Measurements from ENCODE around the gene F10. TPM values are rescaled to one million over a fixed set of nuclear protein-coding genes. Genes with fewer than 3 reads are reported as not detected.

Gene F10
- total and polyA plus RNA-seq, 2 of the 13 experiments (the other 11 are each of a cell fraction or from before 2014, with no cell fraction given), result 58.4 to 237 TPM

DNA sequence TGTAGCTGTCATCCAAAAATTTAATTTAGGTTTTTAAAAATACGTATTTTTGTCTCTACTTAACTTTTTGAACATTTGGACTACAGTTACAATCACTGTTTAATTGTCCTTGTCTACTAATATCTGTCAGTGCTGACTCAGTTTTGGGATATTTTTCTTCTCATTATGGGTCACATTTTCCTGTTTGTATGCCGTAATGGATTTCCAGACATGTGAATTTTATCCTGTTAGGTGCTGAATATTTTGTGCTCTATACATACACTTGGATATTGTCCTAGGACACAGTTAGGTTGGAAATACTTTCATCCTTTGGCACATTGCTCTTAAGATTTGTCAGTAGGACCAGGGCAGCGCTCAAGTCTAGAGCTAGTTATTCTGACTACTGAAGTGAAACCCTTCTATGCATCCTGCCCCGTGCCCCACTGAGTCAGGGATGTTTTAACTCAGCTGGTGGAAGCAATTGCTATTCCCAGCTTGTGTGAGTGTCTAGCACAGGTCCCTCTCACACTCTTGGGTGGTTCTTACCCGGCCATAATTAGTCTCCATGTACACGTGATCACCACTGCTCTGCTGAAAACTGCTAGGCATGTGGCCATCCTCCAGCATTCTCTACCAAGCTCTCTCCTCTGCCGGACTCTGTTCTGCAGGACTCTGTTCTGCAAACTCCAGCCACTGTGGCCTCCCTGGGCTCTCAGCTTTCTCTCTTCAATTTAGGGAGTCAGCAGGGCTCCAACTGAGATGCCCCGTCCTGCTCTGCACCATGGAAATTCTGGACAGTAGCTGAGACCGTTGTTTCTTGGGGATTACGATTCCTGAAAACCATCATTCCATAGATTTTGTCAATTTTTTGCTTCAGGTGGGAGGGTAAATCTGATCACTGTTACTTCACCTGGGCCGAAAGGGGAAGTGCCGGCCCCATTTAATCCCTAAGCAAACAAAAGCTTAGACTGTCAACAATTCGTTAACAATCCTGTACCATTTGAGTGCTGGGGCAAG lies 47.0 kb downstream of the F10 start (continued):
- no peak for TF ChIP-seq SMARCC2 (IDR thresholded peaks at IDR 0.05)
- no peak for TF ChIP-seq ZNF235 (CRISPR knock-in tag; IDR thresholded peaks at IDR 0.05; ENCODE audit: borderline replicate concordance)
- peak; percentile 82 for TF ChIP-seq RARA (CRISPR knock-in tag; IDR thresholded peaks at IDR 0.05)
- TF ChIP-seq POLR2AphosphoS5 (IDR thresholded peaks at IDR 0.05; ENCODE audit: low read depth, low read length), result no peak
- TF ChIP-seq ZNF280D (CRISPR knock-in tag; IDR thresholded peaks at IDR 0.05), result no peak
- TF ChIP-seq PHF8 (CRISPR knock-in tag; IDR thresholded peaks at IDR 0.05), result no peak
- TF ChIP-seq TAF1 (CRISPR knock-in tag; IDR thresholded peaks at IDR 0.05), result no peak
- TF ChIP-seq, protein P1, sequence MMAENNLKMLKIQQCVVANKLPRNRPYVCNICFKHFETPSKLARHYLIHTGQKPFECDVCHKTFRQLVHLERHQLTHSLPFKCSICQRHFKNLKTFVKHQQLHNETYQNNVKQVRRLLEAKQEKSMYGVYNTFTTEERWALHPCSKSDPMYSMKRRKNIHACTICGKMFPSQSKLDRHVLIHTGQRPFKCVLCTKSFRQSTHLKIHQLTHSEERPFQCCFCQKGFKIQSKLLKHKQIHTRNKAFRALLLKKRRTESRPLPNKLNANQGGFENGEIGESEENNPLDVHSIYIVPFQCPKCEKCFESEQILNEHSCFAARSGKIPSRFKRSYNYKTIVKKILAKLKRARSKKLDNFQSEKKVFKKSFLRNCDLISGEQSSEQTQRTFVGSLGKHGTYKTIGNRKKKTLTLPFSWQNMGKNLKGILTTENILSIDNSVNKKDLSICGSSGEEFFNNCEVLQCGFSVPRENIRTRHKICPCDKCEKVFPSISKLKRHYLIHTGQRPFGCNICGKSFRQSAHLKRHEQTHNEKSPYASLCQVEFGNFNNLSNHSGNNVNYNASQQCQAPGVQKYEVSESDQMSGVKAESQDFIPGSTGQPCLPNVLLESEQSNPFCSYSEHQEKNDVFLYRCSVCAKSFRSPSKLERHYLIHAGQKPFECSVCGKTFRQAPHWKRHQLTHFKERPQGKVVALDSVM (CRISPR knock-in tag; IDR thresholded peaks at IDR 0.05), result peak; percentile 85
- peak; percentile 65; the same call in 1 of the 2 replicates for TF ChIP-seq ZNF230 (CRISPR knock-in tag; IDR thresholded peaks at IDR 0.05)
- TF ChIP-seq NR2F1 (CRISPR knock-in tag; IDR thresholded peaks at IDR 0.05), result no peak
- TF ChIP-seq ZBTB2 (CRISPR knock-in tag; IDR thresholded peaks at IDR 0.05; ENCODE audit: low read depth), result no peak
- TF ChIP-seq ZBTB34 (CRISPR knock-in tag; IDR thresholded peaks at IDR 0.05), result no peak
- TF ChIP-seq EHMT2 (IDR thresholded peaks at IDR 0.05; ENCODE audit: borderline replicate concordance, low read depth, low read length), result no peak
- no peak for TF ChIP-seq ZBTB44 (CRISPR knock-in tag; IDR thresholded peaks at IDR 0.05)
- TF ChIP-seq FOXP1 (IDR thresholded peaks at IDR 0.05), result 0 out of 2 replicates have a peak, but pooled peaks have one; percentile 33
- TF ChIP-seq FOXP1 (CRISPR knock-in tag; IDR thresholded peaks at IDR 0.05), result peak; percentile 76
- no peak for TF ChIP-seq CBX1 (IDR thresholded peaks at IDR 0.05; ENCODE audit: low read depth)
- no peak for TF ChIP-seq ZNF746 (CRISPR knock-in tag; IDR thresholded peaks at IDR 0.05)
- no peak for TF ChIP-seq ZNF260 (CRISPR knock-in tag; IDR thresholded peaks at IDR 0.05; ENCODE audit: borderline replicate concordance, low read depth)
- TF ChIP-seq ZNF234 (CRISPR knock-in tag; conservative IDR thresholded peaks at IDR 0.05), result no peak
